ENCODE measurements around the gene NFAM1. TPM values are rescaled to one million over a fixed set of nuclear protein-coding genes. Genes with fewer than 3 reads are reported as not detected.

NFAM1 gene
- total and polyA plus RNA-seq, 2 donors (not counting 3 experiments of a cell fraction or from before 2014, with no cell fraction given) = not detected

GRCh38 chr22:42347281-42347824 lies 84.8 kb downstream of the NFAM1 start:
- dilution Hi-C loops (cut with MboI; ENCODE audit: extremely low pct_ligation_motif_present, low sequenced_read_pairs) (no loop called here), intact Hi-C loops (cut with micrococcal nuclease) (no loop called here)
- TF ChIP-seq, protein P1, sequence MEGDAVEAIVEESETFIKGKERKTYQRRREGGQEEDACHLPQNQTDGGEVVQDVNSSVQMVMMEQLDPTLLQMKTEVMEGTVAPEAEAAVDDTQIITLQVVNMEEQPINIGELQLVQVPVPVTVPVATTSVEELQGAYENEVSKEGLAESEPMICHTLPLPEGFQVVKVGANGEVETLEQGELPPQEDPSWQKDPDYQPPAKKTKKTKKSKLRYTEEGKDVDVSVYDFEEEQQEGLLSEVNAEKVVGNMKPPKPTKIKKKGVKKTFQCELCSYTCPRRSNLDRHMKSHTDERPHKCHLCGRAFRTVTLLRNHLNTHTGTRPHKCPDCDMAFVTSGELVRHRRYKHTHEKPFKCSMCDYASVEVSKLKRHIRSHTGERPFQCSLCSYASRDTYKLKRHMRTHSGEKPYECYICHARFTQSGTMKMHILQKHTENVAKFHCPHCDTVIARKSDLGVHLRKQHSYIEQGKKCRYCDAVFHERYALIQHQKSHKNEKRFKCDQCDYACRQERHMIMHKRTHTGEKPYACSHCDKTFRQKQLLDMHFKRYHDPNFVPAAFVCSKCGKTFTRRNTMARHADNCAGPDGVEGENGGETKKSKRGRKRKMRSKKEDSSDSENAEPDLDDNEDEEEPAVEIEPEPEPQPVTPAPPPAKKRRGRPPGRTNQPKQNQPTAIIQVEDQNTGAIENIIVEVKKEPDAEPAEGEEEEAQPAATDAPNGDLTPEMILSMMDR (IDR thresholded peaks at IDR 0.05; ENCODE audit: extremely low read depth in 1 of 2, insufficient read depth in 1 of 2, low read depth in 1 of 2, low read length in 2 of 2) = no peak
- no peak for TF ChIP-seq POLR2AphosphoS5 (IDR thresholded peaks at IDR 0.05; ENCODE audit: insufficient read depth, low read depth, low read length)
- no peak for TF ChIP-seq POLR2A (IDR thresholded peaks at IDR 0.05; ENCODE audit: low read depth, low read length)
- no peak for TF ChIP-seq JUN (IDR thresholded peaks at IDR 0.05; ENCODE audit: borderline replicate concordance, insufficient read depth, insufficient read length, low read depth)
- no peak for TF ChIP-seq GATA2 (IDR thresholded peaks at IDR 0.05; ENCODE audit: insufficient read depth, insufficient read length, low read depth, low read length)
- no peak for TF ChIP-seq MYC (IDR thresholded peaks at IDR 0.05; ENCODE audit: low read depth, low read length)
- TF ChIP-seq, protein P2, sequence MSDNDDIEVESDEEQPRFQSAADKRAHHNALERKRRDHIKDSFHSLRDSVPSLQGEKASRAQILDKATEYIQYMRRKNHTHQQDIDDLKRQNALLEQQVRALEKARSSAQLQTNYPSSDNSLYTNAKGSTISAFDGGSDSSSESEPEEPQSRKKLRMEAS (IDR thresholded peaks at IDR 0.05; ENCODE audit: insufficient read depth, insufficient read length) = no peak
- no peak for TF ChIP-seq EZH2 (IDR thresholded peaks at IDR 0.05; ENCODE audit: borderline replicate concordance, low read depth, low read length, severe bottlenecking)
- no peak for TF ChIP-seq FOS (IDR thresholded peaks at IDR 0.05; ENCODE audit: borderline replicate concordance, insufficient read depth, low read length)
- Histone ChIP-seq H3K27me3 (ENCODE audit: control insufficient read depth in 2 of 2, insufficient read depth in 2 of 2, low read length in 2 of 2) (peaks cover 2 to 6% of the 10 kb centered on the region in 2 experiments), H3K4me2 (ENCODE audit: insufficient read depth, low read length) (no peak overlapping the region), H3K9me3 (replicated peaks; ENCODE audit: control insufficient read depth, insufficient read depth, low read length) (no peaks in the 10 kb centered on the region), H3K27ac (ENCODE audit: insufficient read depth, low read depth, low read length) (no peak overlapping the region), H3K9me1 (replicated peaks; ENCODE audit: control insufficient read depth, extremely low read depth, insufficient read depth, low read length) (no peaks in the 10 kb centered on the region), H2AFZ (ENCODE audit: low read depth, low read length) (no peak overlapping the region), H3K4me1 (ENCODE audit: control insufficient read depth, extremely low read depth, insufficient read depth, low read length) (no peaks in the 10 kb centered on the region), H3K4me3 (replicated peaks in 1 of 3; ENCODE audit: insufficient read depth in 1 of 3, low read depth in 1 of 3, low read length in 3 of 3) (no peak overlapping the region), H3K9ac (replicated peaks; ENCODE audit: extremely low read depth, insufficient read depth, low read length) (no peak overlapping the region), H3K36me3 (ENCODE audit: control insufficient read depth in 2 of 2, extremely low read depth in 1 of 2, insufficient read depth in 2 of 2, low read length in 2 of 2) (no peaks in the 10 kb centered on the region), H3K79me2 (ENCODE audit: control insufficient read depth, insufficient read depth, low read length) (no peaks in the 10 kb centered on the region), H4K20me1 (replicated peaks; ENCODE audit: control insufficient read depth, extremely low read depth, insufficient read depth, low read length) (no peaks in the 10 kb centered on the region)
- no TSS peak for BruUV-seq (replicated peaks)
- POLR2A ChIA-PET = no interaction called here
- FAIRE-seq = no peak
- CTCF ChIA-PET = no interaction called here
- DNase-seq (ENCODE audit: low read depth, low spot score) = no peak

Measured in endothelial cell of umbilical vein (primary cell).